HFF-Myc (cell line): Measurements from ENCODE around the gene SLC1A7.

Experiments
- DNase-seq: peaks from one replicate; pipeline ENCODE4 v3.0.0-alpha.2; 2011; ENCODE audit warnings: low read depth; ENCODE audit errors: extremely low read depth
- H3K4me3 ChIP-seq: replicated peaks from 2 replicates; pipeline ENCODE4 v1.5.1; 2011; ENCODE audit warnings: low read depth, mild to moderate bottlenecking, control low read depth, low read length
- CTCF ChIP-seq: IDR thresholded peaks from 2 replicates; pipeline ENCODE4 v1.5.1; 2012; ENCODE audit warnings: mild to moderate bottlenecking, low read depth, low read length, control low read depth; ENCODE audit errors: missing control alignments

Gene SLC1A7

GRCh38 chr1:53044926-53045325 lies 97.5 kb downstream of the SLC1A7 start:
- no peak for TF ChIP-seq CTCF
- no peak for DNase-seq
- H3K4me3 ChIP-seq = no peak overlapping the region

GRCh38 chr1:53043271-53043670 lies 99.2 kb downstream of the SLC1A7 start:
- peak; percentile 92 for DNase-seq
- TF ChIP-seq CTCF = no peak
- H3K4me3 ChIP-seq = no peak overlapping the region

- no peak overlapping the region for H3K4me3 ChIP-seq
- TF ChIP-seq CTCF = no peak
- DNase-seq = no peak
Measured at GRCh38 chr1:53038566-53038965, 103.9 kb downstream of the SLC1A7 start.
